HepG2 (cell line): Measurements from ENCODE around the gene USP19. TPM values are rescaled to one million over a fixed set of nuclear protein-coding genes. Genes with fewer than 3 reads are reported as not detected.

Source experiments
- BORCS8-MEF2B ChIP-seq: sonication (generic); formaldehyde crosslinking; IDR thresholded peaks from 2 replicates; pipeline ENCODE4 v1.8.0; 2022; ENCODE audit warnings: mild to moderate bottlenecking, missing genetic modification reagents
- CBFB ChIP-seq: sonication (generic); formaldehyde crosslinking; IDR thresholded peaks from 2 replicates; pipeline ENCODE4 v1.4.0; 2020; ENCODE audit warnings: missing genetic modification reagents
- EP300 ChIP-seq, 3 experiments: sonication (generic) in 1 of 3; formaldehyde crosslinking in 1 of 3; IDR thresholded peaks; 2 replicates each; pipeline versions ENCODE4 v1.5.1 to v1.6.1; 2011 to 2020; ENCODE audit warnings: low read depth in 2 of 3, low read length in 2 of 3, borderline replicate concordance in 1 of 3, improper control_type of control experiment in 1 of 3, mild to moderate bottlenecking in 1 of 3, missing genetic modification reagents in 1 of 3, moderate library complexity in 1 of 3
- ETV5 ChIP-seq: IDR thresholded peaks from 2 replicates; pipeline ENCODE4 v1.6.1; 2018; ENCODE audit warnings: missing biosample characterization, missing genetic modification reagents, inconsistent platforms, borderline replicate concordance
- EZH2 ChIP-seq: conservative IDR thresholded peaks from 2 replicates; pipeline ENCODE4 v1.6.1; 2012; ENCODE audit warnings: mild to moderate bottlenecking, low read depth, low read length, moderate library complexity
- FOXK2 ChIP-seq: fragments of 450-650 bp; IDR thresholded peaks from 2 replicates; pipeline ENCODE4 v1.6.1; 2016
- GTF3A ChIP-seq: sonication (generic); formaldehyde crosslinking; conservative IDR thresholded peaks from 2 replicates; pipeline ENCODE4 v1.4.0; 2020; ENCODE audit warnings: mild to moderate bottlenecking, missing genetic modification reagents
- HBP1 ChIP-seq: IDR thresholded peaks from 2 replicates; pipeline ENCODE4 v1.6.1; 2016; ENCODE audit warnings: low read depth, control low read depth
- JUNB ChIP-seq: sonication (generic); formaldehyde crosslinking; IDR thresholded peaks from 2 replicates; pipeline ENCODE4 v1.8.0; 2022; ENCODE audit warnings: missing genetic modification reagents, mild to moderate bottlenecking, borderline replicate concordance
- MBD4 ChIP-seq: IDR thresholded peaks from 2 replicates; pipeline ENCODE4 v1.6.1; 2012; ENCODE audit warnings: low read length, inconsistent platforms, borderline replicate concordance
- NFATC3 ChIP-seq: sonication (generic); formaldehyde crosslinking; IDR thresholded peaks from 2 replicates; pipeline ENCODE4 v1.5.1; 2020; ENCODE audit warnings: mild to moderate bottlenecking, missing genetic modification reagents
- SIX1 ChIP-seq: sonication (generic); formaldehyde crosslinking; IDR thresholded peaks from 2 replicates; pipeline ENCODE4 v1.4.0; 2020; ENCODE audit warnings: missing genetic modification reagents, borderline replicate concordance
- TRIM24 ChIP-seq: sonication (generic); formaldehyde crosslinking; IDR thresholded peaks from 2 replicates; pipeline ENCODE4 v1.8.0; 2022; ENCODE audit warnings: mild to moderate bottlenecking, missing genetic modification reagents
- ZC3H13 ChIP-seq: sonication (generic); formaldehyde crosslinking; IDR thresholded peaks from 2 replicates; pipeline ENCODE4 v1.8.1; 2023; ENCODE audit warnings: mild to moderate bottlenecking, missing genetic modification reagents, moderate library complexity
- ZEB1 ChIP-seq: IDR thresholded peaks from 2 replicates; pipeline ENCODE4 v1.6.1; 2012; ENCODE audit warnings: mild to moderate bottlenecking, low read depth, inconsistent platforms; ENCODE audit not compliant: insufficient replicate concordance
- ZNF44 ChIP-seq: sonication (generic); formaldehyde crosslinking; IDR thresholded peaks from 2 replicates; pipeline ENCODE4 v1.5.1; 2020; ENCODE audit warnings: mild to moderate bottlenecking, missing genetic modification reagents
- ZNF441 ChIP-seq: sonication (generic); formaldehyde crosslinking; IDR thresholded peaks from 2 replicates; pipeline ENCODE4 v1.7.0; 2021; ENCODE audit warnings: missing genetic modification reagents, borderline replicate concordance
- polyA plus RNA-seq, 8 experiments: library from polyadenylated mRNA; depleted of rRNA in 3 of 8; stranded (reverse) in 7 of 8; unstranded in 1 of 8; fragments of >200 nt; fragmentation: Illumina TruSeq in 4 of 8; extraction: Trizol in 4 of 8; gene quantifications; 2 replicates each; pipeline versions ENCODE4 v1.2.1 to v1.2.3, GENCODE V29; 2011 to 2016; ENCODE audit warnings: low read depth in 4 of 8, missing spikeins in 1 of 8, mixed read lengths in 1 of 8; ENCODE audit not compliant: insufficient read depth in 1 of 8
- total RNA-seq, 5 experiments: library from RNA; depleted of rRNA; stranded (reverse); fragments of >200 nt; fragmentation: Illumina TruSeq; extraction: Trizol; gene quantifications; 2 replicates each; pipeline ENCODE4 v1.2.3, GENCODE V29; 2016; ENCODE audit warnings: low read depth in 1 of 5
- TF ChIP-seq, protein P1 (sequence below): sonication (generic); formaldehyde crosslinking; IDR thresholded peaks from 2 replicates; pipeline ENCODE4 v1.4.0; 2020; ENCODE audit warnings: missing genetic modification reagents, borderline replicate concordance
- TF ChIP-seq, protein P2 (sequence below): sonication (generic); formaldehyde crosslinking; IDR thresholded peaks from 2 replicates; pipeline ENCODE4 v1.4.0; 2020; ENCODE audit warnings: missing genetic modification reagents, borderline replicate concordance
- TF ChIP-seq, protein P3 (sequence below): sonication (generic); formaldehyde crosslinking; IDR thresholded peaks from 2 replicates; pipeline ENCODE4 v1.4.0; 2020; ENCODE audit warnings: mild to moderate bottlenecking, missing genetic modification reagents

Gene USP19
- total and polyA plus RNA-seq, 2 of the 13 experiments (the other 11 are each of a cell fraction or from before 2014, with no cell fraction given), result 28.3 to 31.7 TPM

- TF ChIP-seq MBD4 (no peak), BORCS8-MEF2B (CRISPR knock-in tag) (no peak), EP300 (IDR thresholded peaks at IDR 0.05; ENCODE audit: low read depth in 2 of 2, low read length in 2 of 2) (no peak), EP300 (CRISPR knock-in tag; IDR thresholded peaks at IDR 0.05; ENCODE audit: borderline replicate concordance) (no peak; the same call in 1 of the 2 replicates), FOXK2 (no peak), TRIM24 (CRISPR knock-in tag) (no peak), SIX1 (CRISPR knock-in tag) (no peak), NFATC3 (no peak), JUNB (CRISPR knock-in tag) (no peak), HBP1 (CRISPR knock-in tag) (no peak), ZC3H13 (CRISPR knock-in tag) (no peak), ZNF44 (CRISPR knock-in tag) (peak; percentile 31; the same call in 1 of the 2 replicates), GTF3A (CRISPR knock-in tag) (peak; percentile 83; the same call in 1 of the 2 replicates), ETV5 (CRISPR knock-in tag) (peak; percentile 74), ZNF441 (CRISPR knock-in tag) (no peak; the same call in 1 of the 2 replicates), ZEB1 (no peak), EZH2 (no peak), CBFB (CRISPR knock-in tag) (no peak; the same call in 1 of the 2 replicates)
- TF ChIP-seq, protein P1, sequence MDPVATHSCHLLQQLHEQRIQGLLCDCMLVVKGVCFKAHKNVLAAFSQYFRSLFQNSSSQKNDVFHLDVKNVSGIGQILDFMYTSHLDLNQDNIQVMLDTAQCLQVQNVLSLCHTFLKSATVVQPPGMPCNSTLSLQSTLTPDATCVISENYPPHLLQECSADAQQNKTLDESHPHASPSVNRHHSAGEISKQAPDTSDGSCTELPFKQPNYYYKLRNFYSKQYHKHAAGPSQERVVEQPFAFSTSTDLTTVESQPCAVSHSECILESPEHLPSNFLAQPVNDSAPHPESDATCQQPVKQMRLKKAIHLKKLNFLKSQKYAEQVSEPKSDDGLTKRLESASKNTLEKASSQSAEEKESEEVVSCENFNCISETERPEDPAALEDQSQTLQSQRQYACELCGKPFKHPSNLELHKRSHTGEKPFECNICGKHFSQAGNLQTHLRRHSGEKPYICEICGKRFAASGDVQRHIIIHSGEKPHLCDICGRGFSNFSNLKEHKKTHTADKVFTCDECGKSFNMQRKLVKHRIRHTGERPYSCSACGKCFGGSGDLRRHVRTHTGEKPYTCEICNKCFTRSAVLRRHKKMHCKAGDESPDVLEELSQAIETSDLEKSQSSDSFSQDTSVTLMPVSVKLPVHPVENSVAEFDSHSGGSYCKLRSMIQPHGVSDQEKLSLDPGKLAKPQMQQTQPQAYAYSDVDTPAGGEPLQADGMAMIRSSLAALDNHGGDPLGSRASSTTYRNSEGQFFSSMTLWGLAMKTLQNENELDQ (CRISPR knock-in tag), result no peak
- TF ChIP-seq, protein P2, sequence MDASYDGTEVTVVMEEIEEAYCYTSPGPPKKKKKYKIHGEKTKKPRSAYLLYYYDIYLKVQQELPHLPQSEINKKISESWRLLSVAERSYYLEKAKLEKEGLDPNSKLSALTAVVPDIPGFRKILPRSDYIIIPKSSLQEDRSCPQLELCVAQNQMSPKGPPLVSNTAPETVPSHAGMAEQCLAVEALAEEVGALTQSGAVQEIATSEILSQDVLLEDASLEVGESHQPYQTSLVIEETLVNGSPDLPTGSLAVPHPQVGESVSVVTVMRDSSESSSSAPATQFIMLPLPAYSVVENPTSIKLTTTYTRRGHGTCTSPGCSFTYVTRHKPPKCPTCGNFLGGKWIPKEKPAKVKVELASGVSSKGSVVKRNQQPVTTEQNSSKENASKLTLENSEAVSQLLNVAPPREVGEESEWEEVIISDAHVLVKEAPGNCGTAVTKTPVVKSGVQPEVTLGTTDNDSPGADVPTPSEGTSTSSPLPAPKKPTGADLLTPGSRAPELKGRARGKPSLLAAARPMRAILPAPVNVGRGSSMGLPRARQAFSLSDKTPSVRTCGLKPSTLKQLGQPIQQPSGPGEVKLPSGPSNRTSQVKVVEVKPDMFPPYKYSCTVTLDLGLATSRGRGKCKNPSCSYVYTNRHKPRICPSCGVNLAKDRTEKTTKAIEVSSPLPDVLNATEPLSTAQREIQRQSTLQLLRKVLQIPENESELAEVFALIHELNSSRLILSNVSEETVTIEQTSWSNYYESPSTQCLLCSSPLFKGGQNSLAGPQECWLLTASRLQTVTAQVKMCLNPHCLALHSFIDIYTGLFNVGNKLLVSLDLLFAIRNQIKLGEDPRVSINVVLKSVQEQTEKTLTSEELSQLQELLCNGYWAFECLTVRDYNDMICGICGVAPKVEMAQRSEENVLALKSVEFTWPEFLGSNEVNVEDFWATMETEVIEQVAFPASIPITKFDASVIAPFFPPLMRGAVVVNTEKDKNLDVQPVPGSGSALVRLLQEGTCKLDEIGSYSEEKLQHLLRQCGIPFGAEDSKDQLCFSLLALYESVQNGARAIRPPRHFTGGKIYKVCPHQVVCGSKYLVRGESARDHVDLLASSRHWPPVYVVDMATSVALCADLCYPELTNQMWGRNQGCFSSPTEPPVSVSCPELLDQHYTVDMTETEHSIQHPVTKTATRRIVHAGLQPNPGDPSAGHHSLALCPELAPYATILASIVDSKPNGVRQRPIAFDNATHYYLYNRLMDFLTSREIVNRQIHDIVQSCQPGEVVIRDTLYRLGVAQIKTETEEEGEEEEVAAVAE, result no peak
- TF ChIP-seq, protein P3, sequence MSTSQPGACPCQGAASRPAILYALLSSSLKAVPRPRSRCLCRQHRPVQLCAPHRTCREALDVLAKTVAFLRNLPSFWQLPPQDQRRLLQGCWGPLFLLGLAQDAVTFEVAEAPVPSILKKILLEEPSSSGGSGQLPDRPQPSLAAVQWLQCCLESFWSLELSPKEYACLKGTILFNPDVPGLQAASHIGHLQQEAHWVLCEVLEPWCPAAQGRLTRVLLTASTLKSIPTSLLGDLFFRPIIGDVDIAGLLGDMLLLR, result no peak
These were observed 45.4 kb upstream of the USP19 start, which contains the start of gene CCDC71 (continued) for GRCh38 chr3:49165771-49166751.
